Measurements from ENCODE around the gene ASCC2.

The ASCC2 gene

DNA sequence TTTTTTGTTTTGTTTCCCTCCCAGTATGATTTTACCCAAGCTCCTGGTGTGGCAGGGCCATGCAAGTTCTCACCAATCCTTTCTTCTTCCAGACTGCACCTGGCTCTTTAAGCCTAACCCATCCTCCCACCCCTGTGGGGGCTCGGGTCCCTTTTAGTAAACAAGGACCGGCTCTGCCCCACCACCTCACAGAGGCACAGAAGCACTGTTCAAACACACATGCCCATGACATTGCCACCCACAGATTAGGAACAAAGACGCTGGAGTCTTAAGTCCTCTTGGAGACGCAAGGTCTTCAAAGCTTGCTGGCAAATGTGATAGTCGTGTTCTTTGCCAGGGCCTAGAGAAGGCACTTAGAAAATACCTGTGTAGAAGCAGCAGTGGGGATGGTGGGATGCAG lies 52.0 kb downstream of the ASCC2 start:
- DNase-seq (ENCODE audit: low read depth): no peak

DNA sequence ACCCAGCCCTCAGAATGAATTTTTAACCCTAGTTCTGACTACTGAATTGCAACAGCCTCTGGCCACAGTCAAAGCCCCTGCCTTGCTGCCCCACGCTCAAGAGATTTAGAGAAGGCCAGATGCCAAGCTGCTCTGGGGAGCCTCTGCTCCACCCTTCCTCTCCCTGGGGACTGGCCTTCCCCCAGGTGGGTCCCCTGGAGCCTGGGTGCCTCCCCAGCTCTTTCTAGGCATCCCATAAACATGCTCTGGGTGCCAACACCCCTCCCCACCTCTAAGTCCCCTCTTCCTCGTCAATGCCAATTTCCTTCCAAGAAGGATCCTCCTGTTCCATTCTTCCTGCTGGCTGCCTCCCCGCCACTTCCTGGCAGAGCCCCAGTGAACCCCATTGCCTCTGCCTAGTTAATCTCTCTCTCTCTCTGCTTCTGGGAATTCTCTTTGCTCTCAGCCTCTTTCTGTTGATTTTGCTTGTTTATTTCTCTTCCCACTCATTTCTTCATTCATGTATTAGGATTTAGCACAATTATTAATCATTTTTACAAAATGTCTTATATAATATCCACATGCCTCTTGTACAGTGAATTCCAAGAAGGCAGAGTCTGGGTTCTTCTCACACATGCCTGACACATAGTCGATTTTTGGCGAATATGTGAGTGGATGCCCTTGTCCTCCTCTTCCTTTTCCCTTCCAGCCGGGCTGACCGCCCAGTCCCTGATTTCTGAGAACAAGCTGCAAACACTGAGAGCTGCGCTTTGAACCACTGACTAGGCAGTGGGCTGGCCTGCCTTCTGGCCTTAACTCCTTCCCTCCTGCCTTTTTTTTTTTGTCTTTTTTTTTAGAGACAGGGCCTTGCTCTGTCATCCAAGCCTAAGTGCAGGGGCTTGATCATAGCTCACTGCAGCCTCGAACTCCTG lies 53.4 kb downstream of the ASCC2 start:
- DNase-seq (ENCODE audit: low read depth): no peak

DNA sequence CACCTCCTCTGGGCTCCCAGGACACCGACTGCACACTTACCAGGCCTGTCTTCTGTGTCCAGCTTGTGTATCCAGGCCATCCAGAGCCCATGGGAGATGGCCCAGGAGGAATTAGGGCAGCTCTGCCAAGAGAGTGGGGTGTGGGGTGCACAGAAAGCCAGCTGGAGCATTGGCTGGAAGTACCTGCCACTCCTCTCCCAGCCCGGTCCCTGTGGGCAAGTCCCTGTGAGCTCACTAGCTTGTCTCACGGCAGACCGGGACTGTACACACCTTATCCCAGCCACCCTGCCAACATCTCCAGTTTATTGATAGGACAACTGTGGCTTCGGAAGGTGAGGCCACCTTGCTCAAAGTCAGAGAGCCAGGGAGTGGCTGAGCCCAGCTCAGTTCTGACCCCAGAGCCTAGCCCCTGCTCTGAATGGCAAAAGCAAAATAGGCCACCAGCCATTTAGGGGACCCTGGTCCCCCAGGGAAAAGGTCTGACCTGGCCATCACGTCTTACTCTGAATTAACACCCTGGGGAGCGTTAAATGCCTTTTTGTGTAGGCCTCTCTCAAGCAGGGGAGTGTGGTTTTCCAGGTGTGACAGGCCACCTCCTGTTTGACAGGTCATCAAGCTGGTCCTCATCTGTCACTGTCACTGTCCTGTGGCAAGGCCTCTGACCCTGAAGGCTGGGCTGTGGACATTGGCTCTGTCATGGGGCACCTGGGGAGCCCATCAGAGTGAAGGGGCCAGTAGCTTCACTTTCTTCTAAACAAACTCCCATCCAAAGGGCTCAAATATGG lies 55.8 kb downstream of the ASCC2 start:
- no peak for DNase-seq (ENCODE audit: low read depth)

DNA sequence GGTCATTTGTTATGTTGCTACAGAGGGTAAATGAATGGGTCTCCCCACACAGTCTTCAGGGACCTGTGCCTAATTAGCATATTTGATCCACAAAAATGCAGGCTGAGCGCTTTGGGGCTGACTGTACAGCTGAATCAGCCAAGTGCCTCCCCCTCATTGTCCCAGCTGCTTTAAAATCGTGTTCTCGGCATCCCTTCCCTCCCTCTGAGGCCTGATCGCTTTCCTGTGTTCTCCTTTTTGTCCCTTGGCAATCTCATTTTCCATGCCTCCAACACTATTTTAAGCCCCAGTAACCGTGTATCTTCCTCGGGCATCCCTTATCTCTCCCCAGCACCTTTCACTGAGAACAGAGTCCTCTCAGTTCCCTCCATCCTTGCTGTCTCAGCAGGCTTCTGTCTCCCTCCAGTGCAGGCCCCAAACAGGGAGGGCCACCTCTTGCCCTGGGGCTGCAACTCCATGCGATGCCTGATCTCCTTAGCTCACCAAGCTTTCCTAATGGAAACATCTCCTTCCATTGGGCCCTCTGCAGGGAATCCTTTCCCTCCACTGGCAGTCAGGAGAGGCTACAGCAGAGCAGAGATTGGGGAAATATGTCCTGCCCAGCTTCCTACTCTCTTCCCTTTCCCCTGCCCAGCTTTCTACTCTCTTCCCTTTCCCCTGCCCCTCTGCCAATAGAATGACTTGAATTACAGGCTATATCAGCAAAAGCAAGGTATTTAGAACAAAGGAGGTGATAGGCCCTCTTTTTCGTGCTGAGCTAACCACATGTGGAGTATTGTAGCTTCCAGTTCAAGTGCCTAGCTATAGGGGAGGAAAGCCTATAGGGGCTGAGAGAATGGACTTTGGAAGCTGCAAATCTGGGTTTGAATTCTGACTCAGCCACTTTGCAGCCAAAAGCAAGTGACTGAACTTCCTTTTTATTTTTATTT lies 57.1 kb downstream of the ASCC2 start:
- DNase-seq (ENCODE audit: low read depth): no peak

DNA sequence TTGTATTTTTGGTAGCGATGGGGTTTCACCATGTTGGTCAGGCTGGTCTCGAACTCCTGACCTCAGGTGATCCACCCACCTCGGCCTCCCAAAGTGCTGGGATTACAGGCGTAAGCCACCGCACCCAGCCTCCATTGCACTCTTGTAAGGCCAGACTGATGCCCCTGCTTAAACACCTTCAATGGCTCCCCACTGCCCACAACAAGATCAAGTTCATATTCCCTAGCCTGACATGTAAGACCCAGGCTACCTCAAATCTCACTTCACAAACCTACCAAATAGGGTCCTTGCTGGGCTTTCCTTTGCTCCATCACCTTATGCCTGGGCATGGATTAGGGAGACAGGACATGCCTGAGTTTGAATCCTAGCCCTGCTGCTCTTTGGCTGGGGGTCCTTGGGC lies 57.9 kb downstream of the ASCC2 start:
- DNase-seq (ENCODE audit: low read depth): no peak

DNA sequence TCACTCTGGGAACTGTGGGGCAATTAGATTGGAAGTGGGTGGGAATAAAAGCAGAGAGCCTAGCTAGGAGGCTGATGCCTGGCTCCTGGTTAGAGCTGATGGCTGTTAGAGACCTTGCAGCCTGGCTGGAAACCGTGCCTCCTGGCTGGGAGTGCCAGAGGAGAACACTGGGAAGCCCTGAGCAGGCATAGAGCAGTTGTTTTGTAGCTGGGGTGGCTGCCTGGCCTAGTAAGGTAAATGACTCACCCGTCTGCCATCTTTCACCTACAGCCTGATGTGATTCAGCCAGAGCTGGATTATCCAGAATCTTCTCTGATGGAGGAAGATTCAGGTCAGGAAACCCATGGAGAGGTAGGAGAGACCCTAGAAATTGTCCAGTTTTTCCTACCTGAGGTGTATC lies 64.8 kb downstream of the ASCC2 start:
- DNase-seq (ENCODE audit: low read depth): no peak

DNA sequence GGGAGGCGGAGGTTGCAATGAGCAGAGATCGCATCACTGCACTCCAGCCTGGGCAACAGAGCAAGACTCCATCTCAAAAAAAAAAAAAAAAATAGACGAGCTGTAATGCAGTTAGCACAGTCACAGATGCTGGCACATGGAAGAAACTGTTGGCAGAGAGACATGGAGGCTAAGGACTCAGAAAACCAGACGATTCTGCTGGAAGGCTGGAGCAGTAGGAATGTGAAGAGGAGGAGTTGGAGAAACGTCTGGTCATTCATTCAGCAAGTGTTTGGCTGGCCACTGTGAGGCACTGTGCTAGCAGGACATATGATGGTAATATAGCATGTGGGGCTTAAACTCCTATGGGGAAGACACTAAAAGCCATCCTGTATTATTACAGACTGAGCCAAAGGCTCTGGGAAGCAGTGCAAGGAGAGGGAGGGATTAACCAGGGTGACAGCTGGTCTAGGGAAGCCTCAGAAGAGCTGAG lies 65.9 kb downstream of the ASCC2 start:
- DNase-seq (ENCODE audit: low read depth): no peak

DNA sequence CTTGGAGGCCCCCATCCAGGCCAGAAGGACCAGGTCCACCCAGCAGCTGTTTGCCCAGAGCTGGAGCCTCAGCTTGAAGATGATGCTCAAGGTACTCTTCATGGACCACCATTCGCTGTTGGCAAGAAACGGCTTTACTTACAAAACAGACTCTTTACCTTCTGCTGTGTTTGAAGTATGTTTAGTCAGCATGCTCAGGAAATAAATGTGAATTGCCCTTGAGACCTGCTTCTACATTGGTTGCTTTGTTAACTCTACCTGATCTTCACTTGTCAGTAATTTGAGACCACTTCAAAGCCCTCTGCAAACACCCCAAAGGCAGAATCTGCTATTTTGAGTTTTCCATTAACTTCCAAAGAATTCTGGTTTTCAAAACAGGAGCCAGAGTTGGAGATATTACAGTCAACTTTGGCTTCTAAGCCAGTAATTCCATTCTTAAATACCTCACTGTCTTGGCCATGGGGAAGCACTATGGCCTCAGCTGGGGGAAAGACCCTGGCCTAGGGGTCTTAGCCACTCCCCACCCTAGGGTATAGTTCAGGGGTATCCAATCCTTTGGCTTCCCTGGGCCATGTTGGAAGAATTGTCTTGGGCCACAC lies 68.3 kb downstream of the ASCC2 start:
- DNase-seq (ENCODE audit: low read depth): no peak

DNA sequence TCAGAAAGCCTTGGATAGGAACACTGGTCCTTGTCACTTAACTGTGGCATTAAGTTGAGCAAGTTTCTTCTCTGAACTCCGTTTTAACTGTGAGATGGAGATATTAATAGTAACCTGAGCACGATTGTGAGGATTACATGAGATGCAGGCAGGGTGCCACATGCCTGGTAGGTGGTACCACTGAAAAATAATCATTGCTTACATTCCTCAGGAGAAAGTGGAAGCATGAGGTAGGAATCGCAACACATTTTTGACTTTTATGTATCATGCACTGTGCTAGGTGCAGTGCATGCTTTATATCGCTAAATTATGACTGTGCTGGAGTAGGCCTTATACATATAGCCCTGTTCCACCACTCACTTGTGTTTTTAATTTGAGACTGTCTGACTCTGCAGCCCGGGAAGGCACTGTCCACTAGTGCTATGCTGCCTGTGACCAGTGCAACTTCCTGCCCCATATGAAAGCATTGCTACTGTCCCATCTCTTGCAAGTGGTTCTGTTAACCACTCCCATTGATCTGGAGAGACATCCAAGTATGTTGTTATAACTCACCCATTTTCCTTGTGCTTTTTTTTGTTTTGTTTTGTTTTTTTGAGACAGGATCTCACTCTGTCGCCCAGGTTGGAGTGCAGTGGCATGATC lies 69.9 kb downstream of the ASCC2 start:
- DNase-seq (ENCODE audit: low read depth): no peak

DNA sequence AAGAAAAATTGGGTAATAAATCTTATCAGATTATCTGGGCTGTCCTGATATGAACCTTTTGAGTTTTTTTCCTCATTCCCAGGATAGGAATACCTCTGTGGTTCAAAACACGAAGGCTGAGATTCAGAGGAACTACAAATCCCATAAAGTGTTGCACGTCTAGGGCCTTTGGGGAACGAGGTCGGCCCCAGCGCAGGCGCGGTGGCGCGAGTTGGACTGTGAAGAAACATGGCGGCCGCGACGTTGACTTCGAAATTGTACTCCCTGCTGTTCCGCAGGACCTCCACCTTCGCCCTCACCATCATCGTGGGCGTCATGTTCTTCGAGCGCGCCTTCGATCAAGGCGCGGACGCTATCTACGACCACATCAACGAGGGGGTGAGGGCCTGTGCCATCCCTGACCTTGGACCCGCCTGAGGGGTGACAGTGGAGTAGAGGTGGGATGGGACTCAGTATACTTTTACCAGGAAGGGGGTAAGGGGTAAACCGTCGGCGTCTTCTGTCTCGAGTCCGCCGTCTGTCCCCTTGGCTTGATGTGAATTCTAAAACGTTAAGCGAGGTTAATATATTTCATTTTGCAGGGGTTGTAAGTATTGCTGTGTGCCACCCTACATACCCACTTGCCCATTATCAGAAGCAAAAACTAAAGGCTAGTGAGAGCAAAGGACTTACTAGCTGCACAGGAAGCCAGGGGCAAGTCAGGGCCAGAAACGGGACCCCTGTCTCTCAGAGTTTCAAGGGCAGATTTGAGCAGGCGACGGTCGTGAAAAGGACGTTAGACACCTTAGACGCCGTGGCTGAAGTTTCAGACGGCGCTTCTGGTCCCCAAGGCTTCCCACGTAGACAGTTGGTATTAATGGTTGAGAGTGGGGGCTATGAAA lies 70.7 kb downstream of the ASCC2 start, which contains the start of gene UQCR10:
TSS of gene UQCR10 (plus strand) at position 199 of the 881 bp plus-strand sequence. CDS start at position 229, 30 bp downstream.
- peak; percentile 84 for DNase-seq (ENCODE audit: low read depth)

DNA sequence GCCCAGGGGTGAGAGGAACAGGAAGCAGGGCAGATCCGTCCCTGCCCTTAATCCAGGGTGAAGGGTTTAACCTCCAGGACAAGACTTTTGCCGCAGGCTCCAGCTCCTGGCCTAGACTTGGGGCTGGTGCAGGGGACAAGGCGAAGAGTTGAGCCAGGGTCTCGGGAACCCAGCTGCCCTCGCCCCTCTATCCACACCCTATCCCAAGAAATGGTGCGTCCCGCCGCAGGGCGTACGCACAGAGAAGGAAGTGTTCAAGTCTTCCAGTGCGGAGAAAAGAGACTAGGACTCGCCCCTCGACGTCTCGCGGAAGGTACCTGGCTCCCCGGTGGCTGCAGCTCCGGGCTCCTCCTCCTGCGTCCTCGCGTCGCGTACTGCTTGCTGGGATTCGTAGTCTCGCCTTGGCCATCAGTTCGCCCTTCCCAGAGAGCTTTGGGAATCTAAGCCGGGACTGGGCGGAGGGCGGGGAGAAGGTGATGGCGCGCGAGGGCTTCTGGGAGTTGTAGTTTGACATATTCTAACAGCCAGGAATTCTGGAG lies 71.4 kb downstream of the ASCC2 start, which contains the start of gene ZMAT5:
TSS of gene ZMAT5 (minus strand) at position 376 of the 539 bp plus-strand sequence. CDS start 18,463 bp downstream, outside the sequence.
- peak; percentile 85 for DNase-seq (ENCODE audit: low read depth)

DNA sequence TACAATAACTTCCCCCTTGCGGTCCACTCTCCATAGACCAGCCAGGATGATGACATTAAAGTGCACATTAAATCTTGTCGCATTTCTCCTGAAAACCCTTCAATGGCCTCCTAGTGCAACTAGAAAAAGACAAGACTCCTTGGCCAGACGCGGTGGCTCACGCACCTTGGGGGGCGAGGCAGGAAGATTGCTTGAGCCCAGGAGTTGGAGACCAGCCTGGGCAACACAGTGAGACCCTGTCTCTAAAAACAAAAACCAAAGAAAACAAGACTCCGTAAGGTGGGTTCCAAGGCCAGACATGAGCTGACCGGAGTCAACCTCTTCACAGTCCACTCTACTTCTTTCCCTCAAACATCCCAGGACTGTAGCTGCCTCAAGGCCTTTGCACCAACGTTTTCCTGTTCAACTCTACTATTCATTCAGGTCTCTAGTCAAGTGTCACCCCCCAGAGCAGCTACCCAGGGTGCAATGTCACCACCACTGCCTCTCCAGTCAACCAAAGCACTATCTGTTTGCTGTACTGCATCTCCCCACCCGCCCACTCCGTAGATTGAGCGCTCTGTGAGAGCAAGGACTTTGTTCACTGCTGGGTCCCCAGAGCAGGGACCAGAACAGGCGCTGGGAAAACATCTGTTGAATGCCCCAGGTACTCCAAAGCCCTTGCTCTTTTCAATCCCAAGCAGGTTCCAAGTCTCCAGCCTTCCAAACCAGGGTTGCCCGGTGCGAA lies 72.0 kb downstream of the ASCC2 start:
- DNase-seq (ENCODE audit: low read depth): no peak

DNA sequence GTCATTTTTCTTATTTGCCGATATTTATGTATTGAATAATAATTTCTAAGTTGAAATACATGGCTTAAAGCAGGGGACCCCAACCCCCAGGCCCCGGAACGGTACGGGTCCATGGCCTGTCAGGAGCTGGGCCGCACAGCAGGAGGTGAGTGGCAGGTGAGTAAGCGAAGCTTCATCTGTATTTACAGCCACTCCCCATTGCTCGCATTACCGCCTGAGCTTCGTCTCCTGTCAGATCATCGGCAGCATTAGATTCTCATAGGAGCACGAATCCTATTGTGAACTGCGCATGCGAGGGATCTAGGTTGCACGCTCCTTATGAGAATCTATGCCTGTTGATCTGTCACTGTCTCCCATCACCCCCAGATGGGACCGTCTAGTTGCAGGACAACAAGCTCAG lies 75.8 kb downstream of the ASCC2 start:
- DNase-seq (ENCODE audit: low read depth): no peak

DNA sequence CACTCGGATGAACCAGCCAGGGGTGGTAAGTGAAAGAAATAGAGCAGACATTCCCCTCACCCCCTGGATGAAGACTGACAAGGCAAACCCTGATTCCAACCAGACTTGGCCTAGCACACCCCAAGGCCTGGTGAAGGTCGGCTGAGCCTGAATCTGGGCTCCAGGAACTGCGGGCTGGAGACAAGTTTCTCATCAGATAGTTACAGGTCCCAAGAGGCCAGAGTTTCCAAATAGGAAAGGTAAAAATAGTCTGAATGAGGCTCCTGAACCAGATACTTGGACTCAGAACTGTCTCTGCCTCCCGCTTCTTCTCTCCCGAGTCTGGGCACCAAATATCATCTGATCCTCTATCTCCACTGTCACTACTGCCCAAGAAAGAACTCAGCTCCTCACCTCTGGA lies 79.1 kb downstream of the ASCC2 start:
- no peak for DNase-seq (ENCODE audit: low read depth)

DNA sequence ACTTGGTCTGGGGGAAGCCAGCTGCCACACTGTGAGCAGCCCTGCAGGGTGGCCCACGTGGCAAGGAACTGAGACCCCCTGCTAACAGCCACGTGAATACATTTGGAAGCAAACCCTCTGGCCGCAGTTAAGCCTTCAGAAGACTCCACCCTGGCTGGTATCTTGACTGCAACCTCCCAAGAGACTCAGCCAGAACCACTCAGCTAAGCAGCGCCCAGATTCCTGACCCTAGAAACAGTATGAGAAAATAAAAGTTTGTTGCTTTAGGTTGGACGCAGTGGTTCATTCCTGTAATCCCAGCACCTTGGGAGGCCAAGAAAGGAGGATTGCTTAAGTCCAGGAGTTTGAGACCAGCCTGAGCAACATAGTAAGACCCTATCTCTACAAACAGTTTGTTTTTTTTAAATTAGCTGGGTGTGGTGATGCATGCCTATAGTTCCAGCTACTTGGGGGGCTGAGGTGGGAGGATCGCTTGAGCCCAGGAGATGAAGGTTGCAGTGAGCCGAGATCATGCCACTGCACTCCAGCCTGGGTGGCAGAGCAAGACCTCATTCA lies 79.9 kb downstream of the ASCC2 start:
- DNase-seq (ENCODE audit: low read depth): no peak

DNA sequence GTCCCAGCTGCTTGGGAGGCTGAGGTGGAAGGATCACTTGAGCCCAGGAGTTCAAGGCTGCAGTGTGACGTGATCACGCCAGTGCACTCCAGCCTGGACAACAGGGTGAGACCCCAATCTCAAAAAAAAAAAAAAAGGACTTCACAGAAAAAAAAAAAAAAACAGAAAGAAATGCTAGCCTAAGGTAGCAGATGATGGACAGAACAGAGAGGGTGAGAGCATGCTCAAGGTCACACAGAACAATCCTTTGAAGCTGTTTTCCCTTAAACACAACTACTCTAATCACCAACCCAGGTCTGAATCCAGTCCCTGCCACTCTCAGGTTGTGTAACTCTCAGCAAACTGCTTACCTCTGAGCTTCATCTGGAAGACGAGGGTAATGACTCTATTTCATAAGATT lies 81.0 kb downstream of the ASCC2 start:
- DNase-seq (ENCODE audit: low read depth): no peak

DNA sequence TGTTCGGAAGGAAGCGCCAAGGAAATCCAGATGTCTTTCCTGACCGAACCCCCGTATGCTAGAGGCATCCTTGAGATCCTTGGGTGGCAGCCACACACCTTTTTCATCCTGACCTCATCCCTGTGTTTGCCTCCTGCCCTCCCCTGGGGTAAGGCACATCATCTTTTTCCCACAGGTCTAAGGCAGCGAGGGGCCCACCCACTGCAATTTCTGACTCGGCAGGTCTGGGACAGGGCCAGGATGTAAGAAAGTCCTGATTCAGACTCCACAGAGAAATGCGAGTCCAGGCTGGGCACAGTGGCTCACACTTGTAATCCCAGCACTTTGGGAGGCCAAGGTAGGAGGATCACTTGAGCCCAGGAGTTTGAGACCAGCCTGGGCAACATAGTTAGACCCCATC lies 81.7 kb downstream of the ASCC2 start:
- no peak for DNase-seq (ENCODE audit: low read depth)

DNA sequence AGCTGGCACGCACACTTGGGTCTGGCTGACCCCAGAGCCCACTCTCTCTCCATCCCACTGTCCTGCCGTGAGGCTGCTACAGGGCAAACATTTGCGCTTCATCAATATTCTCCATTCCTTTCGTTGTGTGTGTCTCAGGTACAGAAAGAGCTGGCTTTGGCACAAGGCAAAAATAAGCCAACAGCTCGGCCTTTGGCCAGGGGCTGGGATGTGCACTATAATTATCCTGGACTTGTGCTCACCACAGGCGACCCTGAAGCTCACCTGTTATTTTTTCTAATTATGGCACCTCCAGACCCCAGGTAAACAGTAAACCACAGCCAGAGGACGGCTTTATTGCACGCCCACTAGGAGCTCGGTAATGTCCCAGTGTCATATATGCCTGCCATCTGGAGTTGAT lies 82.2 kb downstream of the ASCC2 start:
- DNase-seq (ENCODE audit: low read depth): no peak
